ENCODE data around the gene GSC2. TPM values are rescaled to one million over a fixed set of nuclear protein-coding genes. Genes with fewer than 3 reads are reported as not detected.
A peak's percentile ranks its signal among the peaks of the same experiment; 100 is the strongest.

Gene GSC2
- total and polyA plus RNA-seq, 9 of the 15 experiments (the other 6 are each of a cell fraction or from before 2014, with no cell fraction given): not detected

- Histone ChIP-seq H2AFZ (ENCODE audit: low read depth, low read length) (no peak overlapping the region), H3K9me1 (ENCODE audit: control insufficient read depth, insufficient read depth, low read length) (peaks cover 9% of the 10 kb centered on the region), H3K4me1 (replicated peaks in 1 of 2; ENCODE audit: control insufficient read depth in 2 of 2, insufficient read depth in 2 of 2, low read length in 2 of 2) (peaks cover 34 to 44% of the 10 kb centered on the region in 2 experiments), H3K4me2 (ENCODE audit: insufficient read depth, low read length) (no peak overlapping the region), H3K36me3 (ENCODE audit: control insufficient read depth, insufficient read depth, low read length) (peaks cover 30% of the 10 kb centered on the region), H3K27ac (ENCODE audit: extremely low read depth, low read depth, low read length) (no peak overlapping the region; the same call in 2 of the 3 replicates), H3K4me3 (no peak overlapping the region), H4K20me1 (replicated peaks; ENCODE audit: control insufficient read depth, insufficient read depth, low read length) (peaks cover 43% of the 10 kb centered on the region), H3K9ac (ENCODE audit: insufficient read depth in 1 of 2, low read depth in 2 of 2, low read length in 2 of 2) (peak overlapping the region in 1 of 2 experiments; percentile 14; a peak in 2 of 4 replicates), H3K9me3 (replicated peaks; ENCODE audit: control insufficient read depth, insufficient read depth, low read depth, low read length) (no peaks in the 10 kb centered on the region), H3K27me3 (ENCODE audit: control insufficient read depth in 2 of 2, insufficient read depth in 2 of 2, low read length in 2 of 2) (no peaks in the 10 kb centered on the region), H3K79me2 (ENCODE audit: control insufficient read depth, insufficient read depth, low read length) (peaks cover 90% of the 10 kb centered on the region)
- intact Hi-C loops (cut with micrococcal nuclease): no loop called here
- DNase-seq (ENCODE audit: extremely low read depth in 1 of 4, low spot score in 3 of 4) (no peak), ATAC-seq (no peak), FAIRE-seq (no peak)
- ChIA-PET POLR2A (interaction anchor here (0.7 to 6.0 kb wide), 5 partner anchors 10 to 1970 kb away, joined by 3 to 67 read pairs (median 4); partner anchors contain the start of gene DGCR2), CTCF (ENCODE audit: low intra/inter-chr PET ratio) (no interaction called here)
- in situ Hi-C loops (cut with MboI): no loop called here
- WGBS (ENCODE audit: insufficient coverage, low coverage, missing lambda C conversion rate): 79% methylated on average over 3 of the region's 3 CpGs
- no TSS peak for BruUV-seq (replicated peaks)
- TF ChIP-seq UBTF (IDR thresholded peaks at IDR 0.05; ENCODE audit: borderline replicate concordance in 1 of 2, low read depth in 2 of 2, low read length in 2 of 2): 0 out of 4 replicates have a peak, but pooled peaks of 1 of the 2 experiments have one; percentile 51
- TF ChIP-seq FIP1L1 (IDR thresholded peaks at IDR 0.05; ENCODE audit: low read depth, low read length, poor library complexity, severe bottlenecking): no peak
- TF ChIP-seq, protein P1, sequence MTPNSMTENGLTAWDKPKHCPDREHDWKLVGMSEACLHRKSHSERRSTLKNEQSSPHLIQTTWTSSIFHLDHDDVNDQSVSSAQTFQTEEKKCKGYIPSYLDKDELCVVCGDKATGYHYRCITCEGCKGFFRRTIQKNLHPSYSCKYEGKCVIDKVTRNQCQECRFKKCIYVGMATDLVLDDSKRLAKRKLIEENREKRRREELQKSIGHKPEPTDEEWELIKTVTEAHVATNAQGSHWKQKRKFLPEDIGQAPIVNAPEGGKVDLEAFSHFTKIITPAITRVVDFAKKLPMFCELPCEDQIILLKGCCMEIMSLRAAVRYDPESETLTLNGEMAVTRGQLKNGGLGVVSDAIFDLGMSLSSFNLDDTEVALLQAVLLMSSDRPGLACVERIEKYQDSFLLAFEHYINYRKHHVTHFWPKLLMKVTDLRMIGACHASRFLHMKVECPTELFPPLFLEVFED (CRISPR knock-in tag; conservative IDR thresholded peaks at IDR 0.05): 0 out of 2 replicates have a peak, but pooled peaks have one; percentile 38
- TF ChIP-seq ZBTB26 (CRISPR knock-in tag; IDR thresholded peaks at IDR 0.05): peak; percentile 60; the same call in 1 of the 2 replicates
- TF ChIP-seq HBP1 (CRISPR knock-in tag; IDR thresholded peaks at IDR 0.05): 0 out of 2 replicates have a peak, but pooled peaks have one; percentile 58
- no peak for TF ChIP-seq EZH2 (IDR thresholded peaks at IDR 0.05; ENCODE audit: borderline replicate concordance, low read depth, low read length)
Measured at GRCh38 chr22:19106886-19107729, 43.0 kb downstream of the GSC2 start.

Data from K562 (cell line).